GM21528 (cell line): ENCODE data around the gene DNAH1.

Source experiments
- ATAC-seq: cut with Tn5 transposase; IDR thresholded peaks from one replicate; pipeline ENCODE4 v1.9.1; 2021; ENCODE audit warnings: mild to moderate bottlenecking, moderate library complexity; ENCODE audit not compliant: unreplicated experiment, low FRiP score

The DNAH1 gene

DNA sequence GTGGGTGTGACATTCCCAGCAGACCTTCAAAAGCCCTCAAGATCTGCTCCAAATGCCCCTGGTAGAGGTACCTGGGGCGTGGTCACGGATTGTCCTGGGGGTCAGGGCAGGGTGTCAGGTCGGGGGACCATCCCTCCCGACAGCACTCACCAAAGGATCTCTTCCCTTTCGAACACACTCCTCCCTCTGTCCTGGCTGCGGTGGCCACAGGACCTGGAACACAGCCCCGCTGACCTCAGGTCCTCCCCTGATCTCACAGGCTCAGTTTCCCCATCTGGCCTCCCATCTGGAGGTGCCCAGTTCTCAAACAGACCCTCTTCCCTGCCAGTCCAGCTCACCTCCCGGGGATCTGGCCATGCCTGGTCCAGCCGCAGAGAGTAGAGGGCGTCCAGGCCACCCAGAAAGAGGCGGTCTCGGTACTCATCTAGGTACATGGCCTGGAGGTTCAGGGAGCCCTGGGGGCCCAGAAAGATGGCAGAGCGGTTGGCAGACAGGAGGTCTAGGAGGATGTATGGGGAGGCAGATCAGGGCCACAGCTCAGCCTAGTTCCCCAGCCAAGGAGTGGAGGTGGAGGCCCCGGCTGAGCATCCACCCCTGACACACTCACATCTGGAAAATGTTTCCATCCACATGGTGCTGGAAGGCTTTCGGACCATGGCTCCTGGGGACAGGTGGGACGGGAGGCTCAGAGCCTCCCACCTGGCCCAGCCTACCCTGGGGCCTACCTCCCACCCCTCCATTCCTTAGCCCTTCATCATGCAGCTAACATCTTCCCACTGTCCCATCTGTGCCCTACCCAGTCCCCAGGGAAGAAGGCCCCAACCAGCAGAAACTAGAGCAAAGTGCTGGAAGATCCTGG lies 126.5 kb downstream of the DNAH1 start:
- no peak for ATAC-seq

DNA sequence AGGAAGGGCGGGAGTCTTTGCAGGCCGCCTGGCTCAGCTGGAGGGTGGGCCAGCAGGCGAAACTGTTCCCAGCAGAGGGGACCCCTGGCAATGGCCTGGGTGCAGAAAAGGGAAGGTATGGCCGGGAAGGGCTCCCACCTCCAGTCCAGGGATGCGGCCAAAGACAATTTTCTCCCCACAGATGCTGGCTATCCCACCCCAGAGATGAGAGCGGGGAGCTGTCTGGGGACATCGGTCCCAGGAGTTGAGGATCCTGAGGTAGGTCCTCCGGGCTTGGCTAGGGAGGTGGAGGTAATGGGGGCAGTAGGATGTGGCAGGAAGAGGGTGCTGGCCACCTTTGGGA lies 127.1 kb downstream of the DNAH1 start:
- ATAC-seq: no peak

DNA sequence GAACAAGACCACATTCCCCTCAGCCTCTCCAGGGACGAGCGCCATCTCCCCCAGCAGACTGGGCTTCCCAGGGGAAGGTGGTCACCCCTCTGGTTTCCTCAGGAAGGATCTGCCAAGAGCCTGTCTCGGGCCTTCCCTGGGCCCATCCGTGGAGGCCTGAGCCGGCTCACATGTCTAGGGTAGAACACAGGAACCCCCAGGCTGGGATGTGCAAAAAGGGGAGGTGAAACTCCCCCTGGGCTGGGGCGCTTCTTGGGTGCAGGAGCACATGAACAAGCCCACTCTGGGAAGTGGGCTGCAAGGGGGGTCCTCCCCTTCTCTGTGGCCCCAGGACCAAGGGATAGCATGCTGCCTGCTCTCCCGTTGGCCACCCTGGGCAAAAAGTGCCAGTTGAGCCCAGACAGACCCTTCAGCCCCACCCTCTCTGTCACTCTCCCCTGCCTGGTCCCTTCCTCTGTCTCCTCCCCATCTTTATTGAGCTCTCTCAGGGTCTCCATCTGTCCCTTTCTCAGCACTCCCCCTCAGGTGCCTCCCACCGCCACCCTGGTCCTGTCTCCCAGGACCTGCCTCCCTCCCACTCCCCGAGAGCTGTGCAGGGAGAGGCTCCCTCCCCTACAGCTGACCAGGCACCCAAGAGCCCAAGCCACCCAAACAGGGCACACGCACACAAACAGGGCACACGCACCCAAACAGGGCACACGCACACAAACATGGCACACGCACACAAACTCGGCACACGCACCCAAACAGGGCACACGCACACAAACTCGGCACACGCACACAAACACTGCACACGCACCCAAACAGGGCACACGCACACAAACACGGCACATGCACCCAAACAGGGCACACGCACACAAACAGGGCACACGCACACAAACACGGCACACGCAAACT lies 127.9 kb downstream of the DNAH1 start:
- no peak for ATAC-seq

DNA sequence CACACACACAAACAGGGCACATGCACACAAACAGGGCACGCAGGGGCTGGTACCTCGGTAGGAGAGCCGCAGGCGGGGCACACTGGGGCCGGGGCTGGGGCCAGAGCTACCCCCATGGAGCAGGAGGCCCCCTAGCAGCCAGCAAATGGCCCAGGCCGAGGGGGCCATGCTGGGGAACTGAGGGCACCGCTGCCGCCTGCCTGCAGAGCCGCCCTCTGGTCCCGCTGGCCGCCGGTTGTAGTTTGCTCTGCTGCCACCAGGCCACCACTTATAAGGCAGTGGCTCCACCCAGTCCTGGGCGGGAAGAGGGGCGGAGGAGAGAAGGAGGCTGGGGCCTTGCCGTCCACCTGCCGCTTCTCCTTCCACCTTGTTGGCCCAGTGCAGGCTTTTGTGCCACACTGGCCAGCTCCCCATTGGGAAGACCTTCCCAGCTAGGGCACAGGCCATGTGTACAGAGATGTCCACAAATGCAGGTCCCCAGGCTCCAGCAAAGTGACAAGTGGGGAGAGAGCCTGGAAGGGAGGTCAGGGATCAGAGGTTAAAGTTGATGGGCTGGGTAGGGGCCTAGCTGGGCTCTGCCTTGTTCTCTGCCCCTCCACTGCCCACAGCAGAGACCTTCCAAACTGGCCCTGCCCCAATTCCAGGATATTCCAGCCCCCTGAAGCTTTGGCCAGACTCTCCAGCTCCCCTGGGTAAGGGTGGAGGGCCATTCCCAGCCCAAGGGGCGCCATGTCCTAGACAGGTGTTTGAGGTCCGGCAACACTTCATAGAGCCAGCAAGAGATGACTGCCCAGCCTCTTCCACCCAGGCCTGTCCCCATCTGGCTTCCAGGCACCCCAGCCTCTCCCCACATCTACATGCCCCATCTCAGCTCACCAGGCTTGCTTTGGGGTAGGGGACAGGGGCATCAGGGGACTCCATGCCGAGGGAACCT lies 129.0 kb downstream of the DNAH1 start, which contains the start of gene SEMA3G:
Gene SEMA3G, minus strand, starts transcription at position 244 of the 934 bp plus-strand sequence. Its CDS starts 76 bp downstream, at position 168.
- peak; percentile 67 for ATAC-seq

DNA sequence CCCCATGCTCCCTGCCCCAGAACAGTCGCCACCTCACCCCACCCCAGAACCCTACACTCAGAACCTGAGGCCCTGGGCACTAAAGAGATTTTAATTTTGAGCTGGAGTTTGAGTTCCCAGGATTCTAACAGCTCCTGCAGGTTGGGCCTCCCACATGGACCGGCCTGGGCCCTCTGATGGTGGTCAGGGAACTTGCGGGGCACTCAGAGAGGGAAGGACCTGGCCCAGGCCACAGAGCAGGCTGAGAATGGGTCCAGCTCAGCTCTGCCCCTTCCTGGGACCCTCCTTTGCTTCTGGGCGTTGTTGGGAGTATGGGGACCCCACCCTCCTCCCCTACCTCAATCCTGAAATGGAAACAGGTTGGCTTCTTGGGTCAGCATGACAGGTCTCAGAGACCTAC lies 129.9 kb downstream of the DNAH1 start:
- ATAC-seq: no peak

DNA sequence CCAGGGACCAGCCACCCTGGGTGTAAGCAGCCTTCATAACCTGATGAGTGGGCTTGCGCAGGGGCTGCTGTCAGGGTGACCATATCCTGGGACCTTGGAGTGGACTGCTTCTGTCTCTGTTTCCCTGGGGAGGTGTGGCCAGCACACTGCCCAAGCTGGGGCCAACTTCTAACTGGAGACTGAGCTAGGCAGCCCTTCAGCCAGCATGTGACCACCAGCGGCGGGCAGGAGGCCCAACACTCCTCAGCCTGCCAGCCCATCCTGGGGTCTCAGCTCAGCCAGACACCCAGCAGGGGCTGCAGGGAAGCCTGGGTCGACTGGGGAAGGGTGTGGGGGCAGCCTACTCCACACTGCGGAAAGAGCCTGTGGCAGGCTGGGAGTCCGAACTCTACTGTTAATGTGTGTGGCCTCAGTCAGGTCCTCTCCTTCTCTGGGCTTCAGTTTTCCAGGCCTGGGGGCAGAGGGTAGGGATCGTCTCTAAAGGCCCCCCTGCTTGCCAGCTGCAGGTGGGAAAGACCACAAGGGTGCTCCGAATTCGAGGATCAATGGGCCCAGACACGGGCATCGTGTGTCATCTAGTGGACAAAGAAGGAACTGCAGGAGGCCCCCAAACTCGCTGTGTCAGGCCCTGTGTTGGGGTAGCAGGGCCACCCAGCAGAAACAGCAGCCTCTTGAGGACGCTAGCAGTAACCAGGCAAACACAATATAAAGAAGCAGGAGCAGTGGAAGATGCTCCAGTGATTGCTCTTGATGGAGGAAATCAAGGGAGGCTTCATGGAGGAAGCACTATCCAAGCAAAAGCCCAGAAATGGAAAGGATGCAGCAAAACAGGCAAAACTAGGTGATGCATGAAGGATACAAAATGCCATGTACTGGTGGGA lies 130.8 kb downstream of the DNAH1 start:
- no peak for ATAC-seq

DNA sequence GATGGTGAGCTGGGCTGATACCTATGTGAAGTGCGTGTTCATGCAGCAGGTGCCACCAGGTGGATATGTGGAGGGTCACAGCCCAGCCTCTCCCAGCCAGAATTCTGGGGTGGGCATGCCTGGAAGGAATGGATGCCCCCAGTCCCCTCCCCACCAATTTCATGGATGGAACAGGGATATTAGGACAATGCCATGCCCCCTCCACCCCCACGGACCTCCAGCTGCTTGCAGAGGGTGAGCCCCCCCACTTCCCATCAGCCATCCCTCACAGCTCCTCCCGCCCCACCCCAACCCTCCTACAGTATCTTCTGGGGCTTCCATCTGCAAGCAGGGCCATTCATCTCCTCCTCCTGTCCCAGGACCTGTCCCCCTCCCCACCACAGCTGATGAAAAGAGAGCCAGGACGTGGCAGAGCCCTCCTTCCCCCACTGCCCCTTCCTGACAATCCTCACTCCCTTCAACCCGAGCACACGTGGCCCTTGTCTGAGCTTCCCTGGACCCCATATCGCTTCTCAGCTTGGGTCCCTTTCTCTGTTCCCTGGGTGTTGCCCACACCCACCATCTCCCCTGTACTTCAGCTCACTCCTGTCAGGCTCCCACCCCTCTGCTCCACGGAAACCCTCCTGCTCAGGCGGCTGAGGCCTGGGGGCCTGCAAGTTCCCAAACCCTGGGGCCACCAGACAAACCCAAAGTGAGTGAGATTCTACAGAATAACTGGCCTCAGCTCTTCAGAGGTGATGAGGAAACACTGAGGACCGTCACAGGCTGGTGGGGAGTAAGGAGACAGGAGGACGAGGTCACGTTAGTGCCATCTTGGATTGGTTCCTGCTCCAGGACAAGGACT lies 131.6 kb downstream of the DNAH1 start:
- ATAC-seq: no peak
